ENCODE results near the gene SLC22A12. TPM values are rescaled to one million over a fixed set of nuclear protein-coding genes. Genes with fewer than 3 reads are reported as not detected.
A peak's percentile ranks its signal among the peaks of the same experiment; 100 is the strongest.

The SLC22A12 gene
- total RNA-seq, 4 donors from 2014 or later: not detected

- H3K27me3 ChIP-seq: peaks cover 0 to 18% of the 10 kb centered on the region in 2 donors
- no peak overlapping the region for H3K4me3 ChIP-seq
- H3K36me3 ChIP-seq: no peaks in the 10 kb centered on the region
- peaks cover 0 to 23% (median 11%) of the 10 kb centered on the region in 4 donors for H3K4me1 ChIP-seq
- no peak overlapping the region for H3K27ac ChIP-seq
- DNase-seq: no peak
- no peaks in the 10 kb centered on the region for H3K9me3 ChIP-seq
- TF ChIP-seq CTCF (IDR thresholded peaks at IDR 0.05) (no peak), POLR2A (IDR thresholded peaks at IDR 0.05) (no peak)
Measured at GRCh38 chr11:64639885-64640284, 48.9 kb downstream of the SLC22A12 start.

- Histone ChIP-seq H3K4me1 (peaks cover 0 to 23% (median 11%) of the 10 kb centered on the region in 4 donors), H3K36me3 (no peaks in the 10 kb centered on the region), H3K27me3 (peaks cover 0 to 18% of the 10 kb centered on the region in 2 donors), H3K9me3 (no peaks in the 10 kb centered on the region), H3K4me3 (peak overlapping the region in 1 of 4 donors; percentile 41), H3K27ac (no peak overlapping the region)
- DNase-seq: no peak
- TF ChIP-seq CTCF (IDR thresholded peaks at IDR 0.05): no peak
Measured at GRCh38 chr11:64641596-64642417, 50.8 kb downstream of the SLC22A12 start.

DNA sequence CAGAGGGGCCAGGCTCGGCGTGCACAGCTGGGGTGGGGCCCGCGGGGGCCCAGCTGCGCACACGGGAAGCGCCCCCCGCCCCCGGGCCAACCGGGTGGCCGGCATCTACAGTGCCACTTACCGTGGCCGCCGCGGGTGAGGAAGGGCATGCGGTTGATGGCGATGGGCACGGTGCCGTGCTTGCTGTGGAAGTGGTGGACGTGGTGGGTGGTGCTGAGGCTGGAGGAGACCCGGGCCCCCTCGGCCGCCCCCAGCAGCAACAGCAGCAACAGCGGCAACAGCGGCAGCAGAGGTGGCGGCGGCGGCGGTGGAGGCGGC is 51.4 kb downstream of the SLC22A12 start:
- H3K4me3 ChIP-seq: peak overlapping the region in 3 of 4 donors; percentile 26 to 41 (median 32)
- TF ChIP-seq POLR2A (IDR thresholded peaks at IDR 0.05) (no peak), CTCF (IDR thresholded peaks at IDR 0.05) (no peak)
- H3K36me3 ChIP-seq: no peaks in the 10 kb centered on the region
- DNase-seq: no peak
- H3K27me3 ChIP-seq: peaks cover 0 to 18% of the 10 kb centered on the region in 2 donors
- H3K27ac ChIP-seq: no peak overlapping the region
- peaks cover 0 to 23% (median 11%) of the 10 kb centered on the region in 4 donors for H3K4me1 ChIP-seq
- no peaks in the 10 kb centered on the region for H3K9me3 ChIP-seq

DNA sequence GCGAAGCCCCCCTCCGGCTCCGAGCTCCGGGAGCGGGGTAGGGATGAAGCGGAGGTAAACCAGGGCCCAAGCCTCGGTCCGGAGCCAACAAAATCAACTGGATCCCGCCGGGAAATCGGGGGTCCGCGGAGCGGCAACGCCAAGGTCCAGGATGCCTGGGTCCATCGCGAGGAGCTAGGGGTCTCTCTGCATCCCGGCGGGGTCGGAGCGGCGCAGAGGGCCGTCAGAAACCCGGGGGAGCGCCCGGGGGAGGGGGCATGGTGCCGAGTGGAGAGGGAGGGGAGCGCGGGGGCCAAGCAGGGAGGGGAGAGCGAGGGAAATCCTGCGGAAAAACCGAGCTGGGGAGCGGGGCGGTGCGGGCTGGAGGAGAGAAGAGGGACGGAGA is 51.8 kb downstream of the SLC22A12 start:
- Histone ChIP-seq H3K27me3 (peaks cover 0 to 18% of the 10 kb centered on the region in 2 donors), H3K4me3 (peak overlapping the region in 3 of 4 donors; percentile 26 to 41 (median 32)), H3K36me3 (no peaks in the 10 kb centered on the region), H3K9me3 (no peaks in the 10 kb centered on the region), H3K27ac (no peak overlapping the region), H3K4me1 (peaks cover 0 to 20% (median 9%) of the 10 kb centered on the region in 4 donors)
- DNase-seq: no peak
- TF ChIP-seq CTCF (IDR thresholded peaks at IDR 0.05) (no peak), POLR2A (IDR thresholded peaks at IDR 0.05) (no peak)

DNA sequence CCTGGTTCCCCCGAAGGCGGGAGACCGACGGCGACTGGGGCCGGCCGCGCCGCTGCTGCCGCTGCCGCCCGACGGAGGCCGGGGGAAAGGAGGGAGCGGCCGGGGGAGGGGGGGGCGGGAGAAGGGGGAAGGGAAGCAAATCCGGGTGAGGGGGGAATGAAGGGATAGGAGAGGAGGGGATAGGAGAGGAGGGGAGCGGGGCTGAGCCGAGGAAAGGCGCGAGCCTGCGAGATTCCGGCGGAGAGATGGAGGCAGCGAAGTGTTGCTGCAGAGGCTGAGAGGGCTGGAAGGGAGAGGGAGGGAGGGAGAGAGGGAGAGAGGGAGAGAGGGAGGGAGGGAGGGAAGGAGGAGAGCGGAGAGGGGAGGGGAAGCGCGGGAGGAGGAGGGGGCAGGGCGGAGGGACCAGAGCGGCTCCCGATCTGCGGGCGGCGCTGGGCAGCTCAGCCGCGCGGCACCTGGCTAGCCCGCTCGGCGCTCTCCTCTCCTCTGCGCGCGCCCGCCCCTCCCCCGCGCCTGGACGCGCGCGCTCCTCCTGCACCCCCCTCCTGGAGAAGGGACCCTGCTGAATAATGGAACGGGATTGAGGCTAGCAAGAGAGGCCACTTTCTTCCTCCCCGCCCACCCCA is 52.3 kb downstream of the SLC22A12 start:
- no peak for DNase-seq

More for the DNA sequence above, 52.3 kb downstream of the SLC22A12 start:
- Histone ChIP-seq H3K36me3 (no peaks in the 10 kb centered on the region), H3K9me3 (no peaks in the 10 kb centered on the region), H3K4me1 (peaks cover 0 to 15% (median 7%) of the 10 kb centered on the region in 4 donors), H3K4me3 (peak overlapping the region in 3 of 4 donors; percentile 26 to 41 (median 32)), H3K27me3 (peaks cover 0 to 18% of the 10 kb centered on the region in 2 donors), H3K27ac (no peak overlapping the region)
- TF ChIP-seq CTCF (IDR thresholded peaks at IDR 0.05) (no peak), POLR2A (IDR thresholded peaks at IDR 0.05) (no peak)

Measured in Peyer's patch (tissue), 4 donors.